Loucy (cell line): Measurements from ENCODE around the gene ARPP19.

ENCODE experiments used
- H2AFZ ChIP-seq: fragments of 200-600 bp; sonication (generic); 2 replicates; pipeline ENCODE4 v1.6.0; 2016; ENCODE audit warnings: antibody characterized with exemption, mild to moderate bottlenecking, low read length, moderate library complexity
- H3F3A ChIP-seq: fragments of 200-600 bp; 2 replicates; pipeline ENCODE4 v1.6.0; 2016; ENCODE audit warnings: antibody characterized with exemption, low read depth, mild to moderate bottlenecking
- H3K27me3 ChIP-seq: fragments of 200-600 bp; sonication (generic); 2 replicates; pipeline ENCODE4 v1.6.1; 2014; ENCODE audit warnings: low read length, mild to moderate bottlenecking; ENCODE audit not compliant: insufficient read depth, poor library complexity, severe bottlenecking
- H3K36me3 ChIP-seq: fragments of 200-600 bp; sonication (generic); 2 replicates; pipeline ENCODE4 v1.6.1; 2016; ENCODE audit warnings: low read length; ENCODE audit not compliant: insufficient read depth
- H3K4me1 ChIP-seq: fragments of 200-600 bp; sonication (generic); 2 replicates; pipeline ENCODE4 v1.5.1; 2014; ENCODE audit warnings: low read length, mild to moderate bottlenecking; ENCODE audit not compliant: insufficient read depth, poor library complexity, severe bottlenecking
- H3K4me2 ChIP-seq: fragments of 200-600 bp; sonication (generic); 2 replicates; pipeline ENCODE4 v1.6.0; 2014; ENCODE audit warnings: antibody characterized with exemption, low read length, low read depth, mild to moderate bottlenecking; ENCODE audit not compliant: poor library complexity, severe bottlenecking
- H3K4me3 ChIP-seq: fragments of 200-600 bp; sonication (generic); 2 replicates; pipeline ENCODE4 v1.5.1; 2014; ENCODE audit warnings: low read length, mild to moderate bottlenecking, mixed read lengths; ENCODE audit not compliant: poor library complexity, severe bottlenecking
- H3K79me2 ChIP-seq: fragments of 200-600 bp; sonication (generic); 2 replicates; pipeline ENCODE4 v1.6.1; 2014; ENCODE audit warnings: low read length; ENCODE audit not compliant: insufficient read depth
- H3K9ac ChIP-seq: fragments of 200-600 bp; sonication (generic); 2 replicates; pipeline ENCODE4 v1.6.0; 2014; ENCODE audit warnings: mild to moderate bottlenecking, low read depth, low read length, moderate library complexity; ENCODE audit not compliant: poor library complexity, severe bottlenecking
- H3K9me2 ChIP-seq: fragments of 200-600 bp; sonication (generic); replicated peaks from 2 replicates; pipeline ENCODE4 v1.6.1; 2016; ENCODE audit warnings: low read depth, low read length, mixed read lengths
- H3K9me3 ChIP-seq: fragments of 200-600 bp; sonication (generic); 2 replicates; pipeline ENCODE4 v1.6.1; 2014; ENCODE audit warnings: mild to moderate bottlenecking, antibody characterized with exemption, low read length, low read depth; ENCODE audit not compliant: insufficient read depth
- H4K20me1 ChIP-seq: fragments of 200-600 bp; sonication (generic); 2 replicates; pipeline ENCODE4 v1.6.0; 2014; ENCODE audit warnings: antibody characterized with exemption, low read length, mild to moderate bottlenecking; ENCODE audit not compliant: insufficient read depth, poor library complexity, severe bottlenecking
- EZH2phosphoT487 ChIP-seq: fragments of 200-600 bp; IDR thresholded peaks from 2 replicates; pipeline ENCODE4 v1.6.1; 2018; ENCODE audit warnings: antibody characterized with exemption, mild to moderate bottlenecking, moderate library complexity, borderline replicate concordance
- TF ChIP-seq, protein P1 (sequence below): fragments of 200-600 bp; sonication (generic); conservative IDR thresholded peaks from 2 replicates; pipeline ENCODE4 v1.5.1; 2014; ENCODE audit warnings: mild to moderate bottlenecking, antibody characterized with exemption, low read length

ARPP19 gene

DNA sequence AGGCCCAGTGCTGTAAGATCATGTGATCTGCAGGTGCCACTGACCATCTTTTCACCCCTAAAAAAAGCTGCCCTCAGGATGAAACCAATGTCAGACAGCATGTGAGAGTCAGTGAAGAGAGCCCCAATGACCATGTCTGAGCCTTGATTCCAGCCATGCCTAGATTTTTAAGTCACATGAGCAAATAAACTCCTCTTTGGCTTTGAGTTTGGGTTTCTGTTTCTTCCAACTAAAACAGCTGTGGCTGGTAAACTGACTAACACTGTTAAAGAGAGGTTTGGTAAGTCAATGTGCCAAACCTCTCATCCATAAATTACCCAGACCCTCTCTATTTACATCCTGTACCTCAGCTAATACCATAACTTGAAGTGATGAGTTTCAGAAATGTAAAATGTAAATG, 48.4 kb downstream of the ARPP19 start:
- Histone ChIP-seq H3F3A (no peaks in the 10 kb centered on the region), H3K36me3 (no peaks in the 10 kb centered on the region), H3K79me2 (peaks cover 64% of the 10 kb centered on the region), H4K20me1 (no peaks in the 10 kb centered on the region), H3K4me3 (no peak overlapping the region), H3K27me3 (no peaks in the 10 kb centered on the region), H2AFZ (no peak overlapping the region), H3K4me1 (peaks cover 38% of the 10 kb centered on the region), H3K9me2 (no peaks in the 10 kb centered on the region), H3K9me3 (no peaks in the 10 kb centered on the region), H3K4me2 (no peak overlapping the region), H3K9ac (no peak overlapping the region)
- no peak for TF ChIP-seq EZH2phosphoT487
- TF ChIP-seq, protein P1, sequence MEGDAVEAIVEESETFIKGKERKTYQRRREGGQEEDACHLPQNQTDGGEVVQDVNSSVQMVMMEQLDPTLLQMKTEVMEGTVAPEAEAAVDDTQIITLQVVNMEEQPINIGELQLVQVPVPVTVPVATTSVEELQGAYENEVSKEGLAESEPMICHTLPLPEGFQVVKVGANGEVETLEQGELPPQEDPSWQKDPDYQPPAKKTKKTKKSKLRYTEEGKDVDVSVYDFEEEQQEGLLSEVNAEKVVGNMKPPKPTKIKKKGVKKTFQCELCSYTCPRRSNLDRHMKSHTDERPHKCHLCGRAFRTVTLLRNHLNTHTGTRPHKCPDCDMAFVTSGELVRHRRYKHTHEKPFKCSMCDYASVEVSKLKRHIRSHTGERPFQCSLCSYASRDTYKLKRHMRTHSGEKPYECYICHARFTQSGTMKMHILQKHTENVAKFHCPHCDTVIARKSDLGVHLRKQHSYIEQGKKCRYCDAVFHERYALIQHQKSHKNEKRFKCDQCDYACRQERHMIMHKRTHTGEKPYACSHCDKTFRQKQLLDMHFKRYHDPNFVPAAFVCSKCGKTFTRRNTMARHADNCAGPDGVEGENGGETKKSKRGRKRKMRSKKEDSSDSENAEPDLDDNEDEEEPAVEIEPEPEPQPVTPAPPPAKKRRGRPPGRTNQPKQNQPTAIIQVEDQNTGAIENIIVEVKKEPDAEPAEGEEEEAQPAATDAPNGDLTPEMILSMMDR, result no peak

GRCh38 chr15:52518487-52519371, 50.1 kb downstream of the ARPP19 start:
- H3K9me3 ChIP-seq, result no peaks in the 10 kb centered on the region
- peak overlapping the region; percentile 38 for H3K4me2 ChIP-seq
- no peak overlapping the region for H3K9ac ChIP-seq
- no peak overlapping the region for H3K4me3 ChIP-seq
- H3K79me2 ChIP-seq, result peaks cover 68% of the 10 kb centered on the region
- H3K9me2 ChIP-seq, result no peaks in the 10 kb centered on the region
- no peak overlapping the region for H2AFZ ChIP-seq
- peaks cover 33% of the 10 kb centered on the region for H3K4me1 ChIP-seq
- no peaks in the 10 kb centered on the region for H4K20me1 ChIP-seq
- H3K36me3 ChIP-seq, result no peaks in the 10 kb centered on the region
- no peaks in the 10 kb centered on the region for H3K27me3 ChIP-seq
- TF ChIP-seq, protein P1, result no peak
- TF ChIP-seq EZH2phosphoT487, result no peak
- no peaks in the 10 kb centered on the region for H3F3A ChIP-seq

- no peak overlapping the region for H3K4me3 ChIP-seq
Observed at GRCh38 chr15:52517014-52517413, 51.8 kb downstream of the ARPP19 start.

More at GRCh38 chr15:52517014-52517413, 51.8 kb downstream of the ARPP19 start:
- Histone ChIP-seq H4K20me1 (no peaks in the 10 kb centered on the region), H3K27me3 (no peaks in the 10 kb centered on the region), H3F3A (no peaks in the 10 kb centered on the region), H3K9me2 (no peaks in the 10 kb centered on the region), H3K79me2 (peaks cover 60% of the 10 kb centered on the region), H2AFZ (no peak overlapping the region), H3K9me3 (no peaks in the 10 kb centered on the region), H3K36me3 (no peaks in the 10 kb centered on the region), H3K4me1 (peaks cover 30% of the 10 kb centered on the region), H3K9ac (no peak overlapping the region), H3K4me2 (no peak overlapping the region)
- no peak for TF ChIP-seq EZH2phosphoT487
- TF ChIP-seq, protein P1, result no peak
